GM23248 (cell line): ENCODE data around the gene NR2F6. TPM values are rescaled to one million over a fixed set of nuclear protein-coding genes. Genes with fewer than 3 reads are reported as not detected.
A peak's percentile ranks its signal among the peaks of the same experiment; 100 is the strongest.

Source experiments
- DNase-seq: peaks from one replicate; pipeline ENCODE4 v3.0.0-alpha.2; 2015
- H2AFZ ChIP-seq: fragments of 200-600 bp; sonication (generic); 2 replicates; pipeline ENCODE4 v1.6.1; 2016; ENCODE audit warnings: antibody characterized with exemption
- H3F3A ChIP-seq: fragments of 200-600 bp; sonication (generic); 2 replicates; pipeline ENCODE4 v1.6.1; 2016; ENCODE audit warnings: mild to moderate bottlenecking, antibody characterized with exemption, mixed run types; ENCODE audit not compliant: insufficient read depth
- H3K27ac ChIP-seq: fragments of 200-600 bp; sonication (generic); 2 replicates; pipeline ENCODE4 v1.5.1; 2016; ENCODE audit warnings: mild to moderate bottlenecking
- H3K27me3 ChIP-seq: fragments of 200-600 bp; sonication (generic); replicated peaks from 2 replicates; pipeline ENCODE4 v1.6.1; 2016; ENCODE audit warnings: mild to moderate bottlenecking; ENCODE audit not compliant: insufficient read depth
- H3K36me3 ChIP-seq: fragments of 200-600 bp; sonication (generic); 2 replicates; pipeline ENCODE4 v1.6.1; 2016; ENCODE audit warnings: low read depth, mild to moderate bottlenecking
- H3K4me1 ChIP-seq: fragments of 200-600 bp; sonication (generic); 2 replicates; pipeline ENCODE4 v1.6.1; 2016; ENCODE audit warnings: mild to moderate bottlenecking; ENCODE audit not compliant: insufficient read depth
- H3K4me2 ChIP-seq: fragments of 200-600 bp; sonication (generic); one replicate; pipeline ENCODE4 v1.6.1; 2016; ENCODE audit warnings: mild to moderate bottlenecking; ENCODE audit not compliant: unreplicated experiment
- H3K4me3 ChIP-seq: fragments of 200-600 bp; sonication (generic); 2 replicates; pipeline ENCODE4 v1.5.1; 2016; ENCODE audit warnings: mild to moderate bottlenecking
- H3K79me2 ChIP-seq: fragments of 200-600 bp; sonication (generic); 2 replicates; pipeline ENCODE4 v1.6.1; 2016; ENCODE audit warnings: mild to moderate bottlenecking; ENCODE audit not compliant: insufficient read depth
- H3K9ac ChIP-seq: fragments of 200-600 bp; sonication (generic); 2 replicates; pipeline ENCODE4 v1.6.1; 2016; ENCODE audit warnings: mild to moderate bottlenecking
- H3K9me2 ChIP-seq: fragments of 200-600 bp; sonication (generic); 2 replicates; pipeline ENCODE4 v1.6.1; 2016; ENCODE audit warnings: mixed run types, mild to moderate bottlenecking, moderate library complexity; ENCODE audit not compliant: insufficient read depth
- H3K9me3 ChIP-seq: fragments of 200-600 bp; sonication (generic); one replicate; pipeline ENCODE4 v1.6.1; 2017; ENCODE audit warnings: low read depth
- H4K20me1 ChIP-seq: fragments of 200-600 bp; sonication (generic); 2 replicates; pipeline ENCODE4 v1.6.0; 2016; ENCODE audit not compliant: insufficient read depth
- EZH2 ChIP-seq: fragments of 200-600 bp; sonication (generic); IDR thresholded peaks from 2 replicates; pipeline ENCODE4 v1.6.1; 2018; ENCODE audit warnings: antibody characterized with exemption, mild to moderate bottlenecking; ENCODE audit not compliant: insufficient read depth, poor library complexity, severe bottlenecking
- EZH2phosphoT487 ChIP-seq: fragments of 200-600 bp; sonication (generic); IDR thresholded peaks from 2 replicates; pipeline ENCODE4 v1.6.1; 2018; ENCODE audit warnings: antibody characterized with exemption, moderate library complexity, mild to moderate bottlenecking, low read depth; ENCODE audit not compliant: insufficient read depth
- WGBS, 2 experiments: methylation state at CpG; one replicate each; pipeline ENCODE4 v1.1.6; 2015 to 2017; ENCODE audit warnings: low lambda C conversion rate in 2 of 2, low coverage in 1 of 2; ENCODE audit errors: missing lambda C conversion rate in 2 of 2; 5-methylcytosine and 5-hydroxymethylcytosine counted together
- in situ Hi-C: fragments of 300-500 bp; cut with MboI; formaldehyde crosslinking; loops from 2 replicates; pipeline ENCODE4 v1.15.0; 2020
- polyA plus RNA-seq: library from polyadenylated mRNA; unstranded; fragments of >200 nt; fragmentation: Nextera tagmentation; extraction: Ambion mirVana; gene quantifications from 2 replicates; pipeline ENCODE4 v1.2.1, GENCODE V29; 2016
- total RNA-seq: library from RNA; depleted of rRNA; stranded (reverse); fragments of >200 nt; shearing (Covaris generic); gene quantifications from 2 replicates; pipeline ENCODE4 v1.2.3, GENCODE V29; 2014

The NR2F6 gene
- total and polyA plus RNA-seq, 2 experiments from 2014 or later, result 11.7 to 82.5 TPM

DNA sequence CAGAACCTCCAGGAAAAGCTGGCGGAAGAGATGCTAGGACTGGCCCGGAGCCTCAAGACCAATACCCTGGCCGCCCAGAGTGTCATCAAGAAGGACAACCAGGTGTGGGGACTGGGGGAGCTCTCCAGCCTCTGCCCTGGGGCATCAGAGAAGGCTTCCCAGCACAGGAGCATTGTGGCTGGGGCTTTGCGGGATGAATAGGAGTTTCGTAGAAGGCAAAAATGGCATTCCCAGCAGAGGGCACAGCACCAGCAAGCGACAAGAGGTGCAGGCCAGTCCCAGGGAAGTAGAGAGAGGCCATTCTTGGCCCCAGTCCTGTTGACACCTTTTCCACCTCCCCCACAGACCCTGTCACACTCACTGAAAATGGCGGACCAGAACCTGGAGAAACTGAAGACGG, 26.4 kb downstream of the NR2F6 start:
- in situ Hi-C loops, result no loop called here

DNA sequence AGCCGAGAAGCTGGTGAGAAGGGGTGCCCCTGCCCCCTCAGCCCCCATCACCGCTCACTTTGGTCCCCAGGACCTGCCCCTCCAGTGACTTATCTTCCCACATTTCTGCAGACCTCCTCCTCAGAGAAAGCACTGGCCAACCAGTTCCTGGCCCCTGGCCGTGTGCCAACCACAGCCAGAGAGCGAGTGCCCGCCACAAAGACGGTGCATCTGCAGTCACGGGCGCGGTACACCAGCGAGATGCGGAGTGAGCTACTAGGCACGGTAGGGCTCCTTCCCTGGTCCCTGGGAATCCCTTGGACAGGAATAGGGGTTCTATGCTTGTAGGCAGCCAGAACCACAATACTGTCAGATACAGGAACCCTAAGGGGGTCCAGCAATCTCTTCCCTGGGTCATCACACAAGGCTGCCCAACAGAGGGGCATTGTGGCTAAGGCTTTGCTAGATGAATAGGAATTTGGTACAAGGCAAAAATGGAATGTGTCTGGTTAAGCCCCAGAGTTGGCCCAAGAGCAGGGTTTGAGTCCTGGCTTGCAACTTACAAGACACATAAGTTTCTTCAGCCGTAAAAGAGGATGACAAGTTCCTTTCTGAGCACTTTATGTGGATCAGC, 29.6 kb downstream of the NR2F6 start:
- Histone ChIP-seq H3K4me3 (peak overlapping the region; percentile 79), H3K79me2 (0 out of 2 replicates have a peak, but pooled peaks cover 5% of the 10 kb centered on the region), H2AFZ (no peak overlapping the region), H3K9me2 (no peaks in the 10 kb centered on the region), H3K9me3 (no peaks in the 10 kb centered on the region), H3F3A (0 out of 2 replicates have a peak, but pooled peaks cover 4% of the 10 kb centered on the region), H3K4me2 (peak overlapping the region; percentile 49), H3K9ac (peak overlapping the region; percentile 88; the same call in 1 of the 2 replicates), H3K4me1 (peaks cover 12% of the 10 kb centered on the region), H4K20me1 (no peaks in the 10 kb centered on the region), H3K27me3 (no peaks in the 10 kb centered on the region), H3K27ac (no peak overlapping the region), H3K36me3 (peaks cover 10% of the 10 kb centered on the region; the same call in 1 of the 2 replicates)
- 47 to 54% methylated on average over 13 of the region's 13 CpGs for WGBS, 2 experiments
- TF ChIP-seq EZH2, result no peak
- TF ChIP-seq EZH2phosphoT487, result no peak
- in situ Hi-C loops, result no loop called here
- DNase-seq, result no peak

More for the DNA sequence above, 26.4 kb downstream of the NR2F6 start:
- H3K9ac ChIP-seq, result no peak overlapping the region
- no peaks in the 10 kb centered on the region for H3K9me3 ChIP-seq
- no peaks in the 10 kb centered on the region for H3K27me3 ChIP-seq
- H4K20me1 ChIP-seq, result no peaks in the 10 kb centered on the region
- H3K9me2 ChIP-seq, result no peaks in the 10 kb centered on the region
- WGBS, 2 experiments, result 99% methylated on average over 8 of the region's 8 CpGs
- H3K27ac ChIP-seq, result no peak overlapping the region
- no peak overlapping the region for H3K4me3 ChIP-seq
- peaks cover 12% of the 10 kb centered on the region for H3K4me1 ChIP-seq
- no peak for DNase-seq
- no peak overlapping the region for H2AFZ ChIP-seq
- no peak for TF ChIP-seq EZH2
- TF ChIP-seq EZH2phosphoT487, result no peak
- 0 out of 2 replicates have a peak, but pooled peaks cover 5% of the 10 kb centered on the region for H3K79me2 ChIP-seq
- peaks cover 7% of the 10 kb centered on the region; the same call in 1 of the 2 replicates for H3K36me3 ChIP-seq
- 0 out of 2 replicates have a peak, but pooled peaks cover 8% of the 10 kb centered on the region for H3F3A ChIP-seq
- no peak overlapping the region for H3K4me2 ChIP-seq

DNA sequence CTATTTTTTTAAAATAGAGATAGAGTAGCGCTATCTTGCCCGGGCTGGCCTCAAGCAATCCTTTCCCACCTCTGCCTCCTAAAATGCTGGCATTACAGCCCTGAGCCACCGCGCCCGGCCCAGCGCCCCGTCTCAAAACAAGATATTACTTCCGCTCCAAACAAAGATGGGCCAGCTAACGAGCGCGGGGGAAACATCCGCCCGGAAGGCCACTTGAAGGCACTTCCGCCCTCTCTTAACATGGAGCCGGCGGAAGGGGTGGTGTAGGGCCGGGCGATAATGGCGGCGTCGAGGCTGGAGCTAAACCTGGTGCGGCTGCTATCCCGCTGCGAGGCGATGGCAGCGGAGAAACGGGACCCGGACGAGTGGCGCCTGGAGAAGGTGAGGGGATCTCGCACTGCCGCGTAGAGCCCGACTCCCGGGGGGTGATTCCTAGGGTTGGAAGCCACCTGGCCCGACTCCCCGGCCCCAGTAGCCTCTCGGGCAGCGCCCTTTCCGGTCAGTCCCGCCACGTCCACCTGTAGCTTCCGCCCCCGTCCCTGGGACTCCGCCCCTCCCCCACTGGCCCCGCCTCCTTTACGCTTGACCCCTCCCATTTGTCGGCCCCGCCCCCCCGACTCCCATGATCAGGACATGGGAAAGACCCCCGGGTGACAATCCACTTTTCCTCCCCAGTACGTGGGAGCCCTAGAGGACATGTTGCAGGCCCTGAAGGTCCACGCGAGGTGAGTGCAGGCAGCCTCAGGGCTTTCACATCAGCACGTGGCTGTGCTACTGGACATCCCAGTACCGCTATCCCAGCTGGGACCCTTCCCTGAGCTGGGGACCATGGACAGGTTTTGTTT, 30.4 kb downstream of the NR2F6 start, which contains the start of gene USE1:
TSS of gene USE1 (plus strand) at position 231 of the 845 bp plus-strand sequence. CDS start at position 280, 49 bp downstream.
- Histone ChIP-seq H3F3A (0 out of 2 replicates have a peak, but pooled peaks cover 4% of the 10 kb centered on the region), H3K4me2 (peak within 1 kb of the TSS; percentile 76), H3K27ac (peak within 1 kb of the TSS; percentile 81), H3K9me2 (no peaks in the 10 kb centered on the region), H2AFZ (peak within 1 kb of the TSS; percentile 80), H3K36me3 (peaks cover 15% of the 10 kb centered on the region; the same call in 1 of the 2 replicates), H3K4me3 (peak within 1 kb of the TSS; percentile 79), H3K9ac (peak within 1 kb of the TSS; percentile 88), H3K27me3 (no peaks in the 10 kb centered on the region), H3K79me2 (0 out of 2 replicates have a peak, but pooled peaks cover 5% of the 10 kb centered on the region), H4K20me1 (no peaks in the 10 kb centered on the region), H3K9me3 (no peaks in the 10 kb centered on the region), H3K4me1 (peaks cover 11% of the 10 kb centered on the region)
- 6 to 9% methylated on average over 40 to 50 of the region's 56 CpGs for whole genome bisulfite sequencing, 2 experiments
- in situ Hi-C loops, result no loop called here
- peak; percentile 98 for DNase-seq
- TF ChIP-seq EZH2phosphoT487 (no peak), EZH2 (no peak)

DNA sequence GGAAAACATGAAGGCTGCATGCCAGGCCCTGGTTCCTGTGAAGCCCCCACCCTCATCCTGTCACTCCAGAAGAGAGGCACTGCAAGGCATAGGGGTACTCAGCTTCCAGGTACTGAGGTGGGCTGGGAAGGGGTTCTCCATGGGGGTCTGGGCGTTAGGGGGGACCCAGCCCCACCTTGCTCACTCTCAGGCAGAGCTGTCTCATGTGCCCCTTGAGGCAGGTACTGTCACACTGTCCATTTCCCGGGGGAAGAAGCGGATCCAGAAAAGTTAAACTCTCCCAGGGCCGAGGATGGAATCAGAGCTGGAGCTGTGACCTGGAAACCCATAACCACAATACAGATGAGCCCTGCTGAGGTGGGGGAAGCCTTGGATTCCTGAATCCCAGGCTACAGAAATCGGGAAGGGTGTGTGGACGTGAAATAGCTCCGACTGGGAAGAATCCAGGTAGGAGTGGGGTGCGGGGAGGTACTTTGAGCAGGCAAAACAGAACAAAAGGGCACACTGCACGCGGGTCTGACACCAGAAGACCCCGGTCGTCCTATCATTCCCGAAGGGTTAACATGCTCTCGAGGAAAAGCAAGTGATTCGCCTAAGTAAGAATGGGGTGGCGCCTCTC, 31.1 kb downstream of the NR2F6 start:
- peak overlapping the region; percentile 80 for H2AFZ ChIP-seq
- H3K27ac ChIP-seq, result peak overlapping the region; percentile 81
- H3K36me3 ChIP-seq, result peaks cover 16% of the 10 kb centered on the region; the same call in 1 of the 2 replicates
- 42 to 47% methylated on average over 16 of the region's 16 CpGs for WGBS, 2 experiments
- H3K4me3 ChIP-seq, result peak overlapping the region; percentile 79
- H3K4me1 ChIP-seq, result peaks cover 4% of the 10 kb centered on the region; the same call in 1 of the 2 replicates
- no peaks in the 10 kb centered on the region for H4K20me1 ChIP-seq
- H3K4me2 ChIP-seq, result peak overlapping the region; percentile 76
- 0 out of 2 replicates have a peak, but pooled peaks cover 4% of the 10 kb centered on the region for H3F3A ChIP-seq
- no peak for TF ChIP-seq EZH2
- no peak for TF ChIP-seq EZH2phosphoT487
- H3K9me2 ChIP-seq, result no peaks in the 10 kb centered on the region
- H3K9ac ChIP-seq, result peak overlapping the region; percentile 88
- no peak for DNase-seq
- in situ Hi-C loops, result no loop called here
- 0 out of 2 replicates have a peak, but pooled peaks cover 5% of the 10 kb centered on the region for H3K79me2 ChIP-seq
- no peaks in the 10 kb centered on the region for H3K27me3 ChIP-seq
- no peaks in the 10 kb centered on the region for H3K9me3 ChIP-seq
